HepG2 (cell line): Measurements from ENCODE around the gene MRO. TPM values are rescaled to one million over a fixed set of nuclear protein-coding genes. Genes with fewer than 3 reads are reported as not detected.

Experiments
- ARID3A ChIP-seq: IDR thresholded peaks from 2 replicates; pipeline ENCODE4 v1.6.1; 2012; ENCODE audit warnings: low read depth, low read length, improper control_type of control experiment
- HOXD1 ChIP-seq: sonication (generic); formaldehyde crosslinking; IDR thresholded peaks from 2 replicates; pipeline ENCODE4 v1.5.0; 2020; ENCODE audit warnings: missing genetic modification reagents
- MAFF ChIP-seq: IDR thresholded peaks from 2 replicates; pipeline ENCODE4 v1.6.1; 2011; ENCODE audit warnings: low read depth, low read length, improper control_type of control experiment
- NFE2L2 ChIP-seq: fragments of 150-350 bp; IDR thresholded peaks from 2 replicates; pipeline ENCODE4 v1.6.1; 2014; ENCODE audit warnings: low read length
- SAFB2 ChIP-seq: sonication (generic); formaldehyde crosslinking; IDR thresholded peaks from 2 replicates; pipeline ENCODE4 v1.5.1; 2020; ENCODE audit warnings: missing genetic modification reagents, low read depth, mild to moderate bottlenecking, borderline replicate concordance
- SMAD3 ChIP-seq: sonication (generic); formaldehyde crosslinking; IDR thresholded peaks from 2 replicates; pipeline ENCODE4 v1.4.0; 2020; ENCODE audit warnings: missing genetic modification reagents
- SMAD9 ChIP-seq: sonication (generic); formaldehyde crosslinking; IDR thresholded peaks from 2 replicates; pipeline ENCODE4 v1.5.1; 2020; ENCODE audit warnings: mild to moderate bottlenecking, missing genetic modification reagents
- SMC3 ChIP-seq: IDR thresholded peaks from 2 replicates; pipeline ENCODE4 v1.6.1; 2011; ENCODE audit warnings: low read length, improper control_type of control experiment
- SNRNP70 ChIP-seq: fragments of 200-400 bp; formaldehyde crosslinking; IDR thresholded peaks from 2 replicates; pipeline ENCODE4 v1.6.1; 2017; ENCODE audit warnings: mild to moderate bottlenecking, low read depth, low read length, moderate library complexity
- SOX13 ChIP-seq, 3 experiments: fragments of 450-650 bp in 1 of 3; sonication (generic) in 1 of 3; formaldehyde crosslinking in 1 of 3; IDR thresholded peaks in 2 of 3; conservative IDR thresholded peaks in 1 of 3; 2 replicates each; pipeline versions ENCODE4 v1.5.0 to v1.6.1; 2016 to 2020; ENCODE audit warnings: antibody characterized with exemption in 1 of 3, mild to moderate bottlenecking in 1 of 3, missing compliant biosample characterization in 1 of 3, missing genetic modification reagents in 1 of 3, moderate library complexity in 1 of 3
- SOX5 ChIP-seq: IDR thresholded peaks from 2 replicates; pipeline ENCODE4 v1.6.1; 2016; ENCODE audit warnings: borderline replicate concordance
- SP4 ChIP-seq: sonication (generic); formaldehyde crosslinking; IDR thresholded peaks from 2 replicates; pipeline ENCODE4 v1.8.1; 2023; ENCODE audit warnings: mild to moderate bottlenecking, missing genetic modification reagents
- ZBTB3 ChIP-seq: sonication (generic); formaldehyde crosslinking; IDR thresholded peaks from 2 replicates; pipeline ENCODE4 v1.4.0; 2020; ENCODE audit warnings: low read depth, mild to moderate bottlenecking, moderate library complexity, missing genetic modification reagents, borderline replicate concordance
- ZBTB46 ChIP-seq: sonication (generic); formaldehyde crosslinking; IDR thresholded peaks from 2 replicates; pipeline ENCODE4 v1.4.0; 2020; ENCODE audit warnings: mild to moderate bottlenecking, missing genetic modification reagents, borderline replicate concordance
- ZNF263 ChIP-seq: sonication (generic); formaldehyde crosslinking; IDR thresholded peaks from 2 replicates; pipeline ENCODE4 v1.4.0; 2020; ENCODE audit warnings: missing genetic modification reagents
- ZNF407 ChIP-seq: sonication (generic); formaldehyde crosslinking; IDR thresholded peaks from one replicate; pipeline ENCODE4 v1.5.1; 2020; ENCODE audit warnings: mild to moderate bottlenecking, missing genetic modification reagents; ENCODE audit errors: not compliant biosample characterization
- ZNF589 ChIP-seq: sonication (generic); formaldehyde crosslinking; conservative IDR thresholded peaks from 2 replicates; pipeline ENCODE4 v1.8.0; 2022; ENCODE audit warnings: mild to moderate bottlenecking, moderate library complexity, missing genetic modification reagents
- polyA plus RNA-seq, 8 experiments: library from polyadenylated mRNA; depleted of rRNA in 3 of 8; stranded (reverse) in 7 of 8; unstranded in 1 of 8; fragments of >200 nt; fragmentation: Illumina TruSeq in 4 of 8; extraction: Trizol in 4 of 8; gene quantifications; 2 replicates each; pipeline versions ENCODE4 v1.2.1 to v1.2.3, GENCODE V29; 2011 to 2016; ENCODE audit warnings: low read depth in 4 of 8, missing spikeins in 1 of 8, mixed read lengths in 1 of 8; ENCODE audit not compliant: insufficient read depth in 1 of 8
- total RNA-seq, 5 experiments: library from RNA; depleted of rRNA; stranded (reverse); fragments of >200 nt; fragmentation: Illumina TruSeq; extraction: Trizol; gene quantifications; 2 replicates each; pipeline ENCODE4 v1.2.3, GENCODE V29; 2016; ENCODE audit warnings: low read depth in 1 of 5

Gene MRO
- total and polyA plus RNA-seq, 2 of the 13 experiments (the other 11 are each of a cell fraction or from before 2014, with no cell fraction given) = not detected

- TF ChIP-seq ZNF407 (CRISPR knock-in tag) (no peak), ZBTB3 (no peak), SNRNP70 (no peak), SAFB2 (CRISPR knock-in tag) (no peak), SMC3 (no peak), SOX5 (CRISPR knock-in tag) (peak; percentile 68; the same call in 1 of the 2 replicates), SMAD9 (CRISPR knock-in tag) (no peak), ZNF589 (CRISPR knock-in tag) (no peak), SMAD3 (CRISPR knock-in tag) (0 out of 2 replicates have a peak, but pooled peaks have one; percentile 5), NFE2L2 (peak; percentile 32; the same call in 1 of the 2 replicates), HOXD1 (CRISPR knock-in tag) (0 out of 2 replicates have a peak, but pooled peaks have one; percentile 19), SP4 (CRISPR knock-in tag) (0 out of 2 replicates have a peak, but pooled peaks have one; percentile 55), ZNF263 (CRISPR knock-in tag) (no peak), MAFF (peak; percentile 100), SOX13 (IDR thresholded peaks at IDR 0.05) (no peak), SOX13 (CRISPR knock-in tag; conservative IDR thresholded peaks at IDR 0.05 in 1 of 2, IDR thresholded peaks at IDR 0.05 in 1 of 2) (peak in 1 of 2 experiments; percentile 56; a peak in 2 of 4 replicates), ZBTB46 (CRISPR knock-in tag) (no peak), ARID3A (peak; percentile 52; the same call in 1 of the 2 replicates)
Measured at GRCh38 chr18:50819027-50819727, 639 bp downstream of the MRO start (continued).
